Adrenal gland (tissue), 12 donors: Measurements from ENCODE around the gene ACLY. TPM values are rescaled to one million over a fixed set of nuclear protein-coding genes. Genes with fewer than 3 reads are reported as not detected.

ENCODE experiments used
- DNase-seq, 7 donors: peaks; one replicate each; pipeline ENCODE4 v3.0.0-alpha.2; 2019 to 2020
- H3K27ac ChIP-seq, 5 donors: fragments of 200-600 bp; sonication (generic) in 4 of 5; 1 replicate in 3 of 5; 2 replicates in 2 of 5; pipeline versions ENCODE4 v1.5.1 to v1.8.0; 2016 to 2020; ENCODE audit warnings: mild to moderate bottlenecking in 1 of 5
- H3K27me3 ChIP-seq: fragments of 200-600 bp; 2 replicates; pipeline ENCODE4 v1.8.0; 2021
- H3K36me3 ChIP-seq, 2 donors: fragments of 200-600 bp; replicated peaks in 1 of 2; 1 replicate in 1 of 2; 2 replicates in 1 of 2; pipeline versions ENCODE4 v1.5.1 to v1.8.0; 2018 to 2022
- H3K4me1 ChIP-seq, 2 donors: fragments of 200-600 bp; replicated peaks in 1 of 2; 1 replicate in 1 of 2; 2 replicates in 1 of 2; pipeline versions ENCODE4 v1.5.1 to v1.8.0; 2018 to 2021
- H3K4me3 ChIP-seq, 4 donors: fragments of 200-600 bp; sonication (generic) in 3 of 4; one replicate each; pipeline ENCODE4 v1.5.1; 2016 to 2018
- H3K9me3 ChIP-seq, 3 donors: fragments of 200-600 bp; sonication (generic) in 1 of 3; replicated peaks in 1 of 3; 1 replicate in 2 of 3; 2 replicates in 1 of 3; pipeline versions ENCODE4 v1.5.1 to v1.8.0; 2016 to 2021
- POLR2A ChIP-seq, 2 donors: fragments of 450-650 bp; IDR thresholded peaks; one replicate each; pipeline ENCODE4 v1.6.1; 2017; ENCODE audit warnings: antibody characterized with exemption in 2 of 2, mild to moderate bottlenecking in 2 of 2, moderate library complexity in 1 of 2
- WGBS, 4 donors: extraction: QIAGEN DNeasy Blood & Tissue Kit in 2 of 4; methylation state at CpG; one replicate each; pipeline versions ENCODE4 v1.1.5 to v1.1.7; 2013 to 2017; 5-methylcytosine and 5-hydroxymethylcytosine counted together
- intact Hi-C, 2 donors: fragments of 100-400 bp; cut with DNase I; formaldehyde crosslinking; loops; one replicate each; pipeline versions ENCODE4 v1.14.1 to v1.15.0; 2022 to 2023
- polyA plus RNA-seq, 3 donors: library from polyadenylated mRNA; stranded (reverse); fragments of 200-250 nt in 2 of 3; fragments of 350-450 nt in 1 of 3; fragmentation: Illumina TruSeq in 1 of 3; extraction: RNeasy Lipid Tissue Mini Kit (QIAGEN cat#74804) in 1 of 3; gene quantifications; one replicate each; pipeline ENCODE4 v1.2.3, GENCODE V29; 2013 to 2014
- total RNA-seq, 9 donors: library from RNA; depleted of rRNA in 4 of 9; stranded (reverse); fragments of >200 nt in 4 of 9; fragments of 120-200 nt in 1 of 9; fragmentation: NEBNext Ultra II Directional in 1 of 9; extraction: Animal tissue kit (Norgen Biotek cat#: 25700) in 1 of 9; gene quantifications; one replicate each; pipeline versions ENCODE4 v1.1.0 to v1.2.4, GENCODE V29; 2013 to 2023
- TF ChIP-seq, protein P1 (sequence below), 6 experiments: fragments of 450-650 bp in 4 of 6; fragments of 200-600 bp in 2 of 6; sonication (generic) in 1 of 6; IDR thresholded peaks; 1 replicate in 5 of 6; 2 replicates in 1 of 6; pipeline versions ENCODE4 v1.5.1 to v1.8.0; 2016 to 2021; ENCODE audit warnings: antibody characterized with exemption in 6 of 6, mild to moderate bottlenecking in 2 of 6, moderate library complexity in 1 of 6
- donor health status: healthy with polysubstance abuse.
- donor health status: Bipolar disorder and iron deficiency.
- donor health status: DM: yes; HTN: yes; CAD: no.
- donor health status: DM: no; HTN: no; CAD: no.
- donor health status: DM: no; HTN: no; CAD: no.
- donor health status: DM: yes; HTN: yes; CAD: no.

The ACLY gene
- total and polyA plus RNA-seq, 12 donors, result 18.0 to 190 (median 74.0) TPM

- no peaks in the 10 kb centered on the region for H3K4me1 ChIP-seq
- no peak for DNase-seq
- H3K27ac ChIP-seq, result no peak overlapping the region
- H3K4me3 ChIP-seq, result no peak overlapping the region
- H3K9me3 ChIP-seq, result no peaks in the 10 kb centered on the region
- intact Hi-C loops, result no loop called here
- no peaks in the 10 kb centered on the region for H3K27me3 ChIP-seq
- peaks cover 0 to 65% of the 10 kb centered on the region in 2 donors for H3K36me3 ChIP-seq
- TF ChIP-seq POLR2A (IDR thresholded peaks at IDR 0.05), result no peak
- TF ChIP-seq, protein P1, sequence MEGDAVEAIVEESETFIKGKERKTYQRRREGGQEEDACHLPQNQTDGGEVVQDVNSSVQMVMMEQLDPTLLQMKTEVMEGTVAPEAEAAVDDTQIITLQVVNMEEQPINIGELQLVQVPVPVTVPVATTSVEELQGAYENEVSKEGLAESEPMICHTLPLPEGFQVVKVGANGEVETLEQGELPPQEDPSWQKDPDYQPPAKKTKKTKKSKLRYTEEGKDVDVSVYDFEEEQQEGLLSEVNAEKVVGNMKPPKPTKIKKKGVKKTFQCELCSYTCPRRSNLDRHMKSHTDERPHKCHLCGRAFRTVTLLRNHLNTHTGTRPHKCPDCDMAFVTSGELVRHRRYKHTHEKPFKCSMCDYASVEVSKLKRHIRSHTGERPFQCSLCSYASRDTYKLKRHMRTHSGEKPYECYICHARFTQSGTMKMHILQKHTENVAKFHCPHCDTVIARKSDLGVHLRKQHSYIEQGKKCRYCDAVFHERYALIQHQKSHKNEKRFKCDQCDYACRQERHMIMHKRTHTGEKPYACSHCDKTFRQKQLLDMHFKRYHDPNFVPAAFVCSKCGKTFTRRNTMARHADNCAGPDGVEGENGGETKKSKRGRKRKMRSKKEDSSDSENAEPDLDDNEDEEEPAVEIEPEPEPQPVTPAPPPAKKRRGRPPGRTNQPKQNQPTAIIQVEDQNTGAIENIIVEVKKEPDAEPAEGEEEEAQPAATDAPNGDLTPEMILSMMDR (IDR thresholded peaks at IDR 0.05), result no peak
- 81 to 91% (median 89%) methylated on average over 2 of the region's 2 CpGs for WGBS, 4 donors
These were observed 48.7 kb downstream of the ACLY start for GRCh38 chr17:41870097-41870496.

DNA sequence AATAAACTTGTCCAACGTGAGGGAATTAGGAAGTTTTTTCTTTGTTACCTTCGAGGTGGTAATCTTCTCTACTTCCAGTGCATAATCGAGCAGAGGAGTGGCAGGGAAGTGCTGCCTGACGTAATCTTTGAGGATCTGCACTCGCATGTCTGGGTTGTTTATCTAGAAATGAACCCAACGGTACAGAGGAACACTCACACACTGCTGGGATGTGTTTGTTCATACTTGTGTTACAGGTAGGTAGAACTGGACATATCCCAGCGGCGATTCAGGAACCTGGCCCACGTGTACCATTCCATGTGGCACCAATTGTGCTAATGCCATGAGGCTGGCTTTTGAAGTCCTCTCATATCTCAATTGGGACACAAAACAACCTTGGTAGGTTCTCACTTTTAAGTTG lies 49.3 kb downstream of the ACLY start:
- H3K36me3 ChIP-seq, result peaks cover 0 to 65% of the 10 kb centered on the region in 2 donors
- no peak overlapping the region for H3K27ac ChIP-seq
- H3K4me3 ChIP-seq, result no peak overlapping the region
- H3K4me1 ChIP-seq, result no peaks in the 10 kb centered on the region
- intact Hi-C loops, result no loop called here
- TF ChIP-seq, protein P1 (IDR thresholded peaks at IDR 0.05), result no peak
- TF ChIP-seq POLR2A (IDR thresholded peaks at IDR 0.05), result no peak
- no peak for DNase-seq
- H3K9me3 ChIP-seq, result no peaks in the 10 kb centered on the region
- 78 to 84% (median 79%) methylated on average over 7 to 9 of the region's 9 CpGs for WGBS, 4 donors
- no peaks in the 10 kb centered on the region for H3K27me3 ChIP-seq

- TF ChIP-seq, protein P1 (IDR thresholded peaks at IDR 0.05), result no peak
- TF ChIP-seq POLR2A (IDR thresholded peaks at IDR 0.05), result no peak
- no peak for DNase-seq
- WGBS, 4 donors, result 55 to 62% (median 58%) methylated on average over 3 of the region's 3 CpGs
- Histone ChIP-seq H3K27me3 (no peaks in the 10 kb centered on the region), H3K4me3 (no peak overlapping the region), H3K36me3 (peaks cover 0 to 60% of the 10 kb centered on the region in 2 donors), H3K27ac (no peak overlapping the region), H3K9me3 (no peaks in the 10 kb centered on the region), H3K4me1 (peaks cover 4 to 8% of the 10 kb centered on the region in 2 donors)
- intact Hi-C loops, result no loop called here
These were observed 50.2 kb downstream of the ACLY start for GRCh38 chr17:41868568-41868967.

GRCh38 chr17:41865596-41865893 lies 53.2 kb downstream of the ACLY start:
- intact Hi-C loops, result no loop called here
- Histone ChIP-seq H3K27me3 (no peaks in the 10 kb centered on the region), H3K27ac (peak overlapping the region in 3 of 5 donors; percentile 89 to 94 (median 93)), H3K4me3 (peak overlapping the region in 1 of 4 donors; percentile 76), H3K4me1 (peaks cover 6 to 30% of the 10 kb centered on the region in 2 donors), H3K36me3 (peaks cover 0 to 31% of the 10 kb centered on the region in 2 donors), H3K9me3 (no peaks in the 10 kb centered on the region)
- no peak for TF ChIP-seq POLR2A (IDR thresholded peaks at IDR 0.05)
- TF ChIP-seq, protein P1 (IDR thresholded peaks at IDR 0.05), result no peak
- DNase-seq, result no peak
- WGBS, 4 donors, result 0 to 2% (median 2%) methylated on average over 9 to 10 of the region's 10 CpGs
